T-helper 2 cell (primary cell): ENCODE results near the gene USF2.

Experiments used
- DNase-seq, 5 experiments: peaks; one replicate each; pipeline versions ENCODE4 v3.0.0 to v3.0.0-alpha.2; 2012 to 2022

Gene USF2

GRCh38 chr19:35328851-35329285 lies 60.1 kb downstream of the USF2 start, which contains the start of gene CD22:
Gene CD22 (plus strand): TSS chr19:35329187. CDS start chr19:35332041, 2,854 bp downstream.
- DNase-seq, result no peak

GRCh38 chr19:35329323-35329722 lies 60.6 kb downstream of the USF2 start:
- DNase-seq, result no peak
